HepG2 (cell line): ENCODE measurements around the gene NSF. TPM values are rescaled to one million over a fixed set of nuclear protein-coding genes. Genes with fewer than 3 reads are reported as not detected.

ENCODE experiments used
- ARID5B ChIP-seq: IDR thresholded peaks from 2 replicates; pipeline ENCODE4 v1.4.0; 2020; ENCODE audit warnings: mild to moderate bottlenecking, missing genetic modification reagents
- ATF3 ChIP-seq: sonication (generic); formaldehyde crosslinking; IDR thresholded peaks from 2 replicates; pipeline ENCODE4 v1.4.0; 2020; ENCODE audit warnings: missing genetic modification reagents
- GABPB1 ChIP-seq: IDR thresholded peaks from 2 replicates; pipeline ENCODE4 v1.6.1; 2016; ENCODE audit warnings: mild to moderate bottlenecking, missing genetic modification reagents, moderate library complexity, missing compliant biosample characterization
- GTF2F1 ChIP-seq: fragments of 150-350 bp; IDR thresholded peaks from 2 replicates; pipeline ENCODE4 v1.6.1; 2014; ENCODE audit warnings: low read length
- HIC2 ChIP-seq: sonication (generic); formaldehyde crosslinking; IDR thresholded peaks from 2 replicates; pipeline ENCODE4 v1.9.0; 2022; ENCODE audit warnings: low read depth, missing genetic modification reagents
- HOXA5 ChIP-seq: sonication (generic); formaldehyde crosslinking; IDR thresholded peaks from 2 replicates; pipeline ENCODE4 v1.4.0; 2020; ENCODE audit warnings: missing genetic modification reagents
- MAF1 ChIP-seq: sonication (generic); formaldehyde crosslinking; IDR thresholded peaks from 2 replicates; pipeline ENCODE4 v1.5.0; 2020; ENCODE audit warnings: missing genetic modification reagents, borderline replicate concordance
- PCBP1 ChIP-seq: fragments of 200-400 bp; formaldehyde crosslinking; IDR thresholded peaks from 2 replicates; pipeline ENCODE4 v1.6.1; 2017; ENCODE audit warnings: mild to moderate bottlenecking, low read depth, low read length, borderline replicate concordance
- TERF1 ChIP-seq: sonication (generic); formaldehyde crosslinking; IDR thresholded peaks from 2 replicates; pipeline ENCODE4 v1.8.0; 2022; ENCODE audit warnings: mild to moderate bottlenecking, missing genetic modification reagents, moderate library complexity
- ZHX1 ChIP-seq: sonication (generic); formaldehyde crosslinking; IDR thresholded peaks from 2 replicates; pipeline ENCODE4 v1.8.1; 2022; ENCODE audit warnings: low read depth, mild to moderate bottlenecking, missing genetic modification reagents
- ZNF256 ChIP-seq: sonication (generic); formaldehyde crosslinking; conservative IDR thresholded peaks from 2 replicates; pipeline ENCODE4 v1.4.0; 2020; ENCODE audit warnings: missing genetic modification reagents
- ZNF3 ChIP-seq: IDR thresholded peaks from 2 replicates; pipeline ENCODE4 v1.7.0; 2017; ENCODE audit warnings: inconsistent platforms
- ZNF513 ChIP-seq: sonication (generic); formaldehyde crosslinking; conservative IDR thresholded peaks from 2 replicates; pipeline ENCODE4 v1.5.0; 2020; ENCODE audit warnings: missing genetic modification reagents
- ZNF570 ChIP-seq: sonication (generic); formaldehyde crosslinking; IDR thresholded peaks from 2 replicates; pipeline ENCODE4 v1.4.0; 2020; ENCODE audit warnings: mild to moderate bottlenecking, missing genetic modification reagents, borderline replicate concordance
- ZNF740 ChIP-seq: sonication (generic); formaldehyde crosslinking; IDR thresholded peaks from 2 replicates; pipeline ENCODE4 v1.4.0; 2020; ENCODE audit warnings: missing genetic modification reagents
- ZNF788 ChIP-seq: sonication (generic); formaldehyde crosslinking; IDR thresholded peaks from 2 replicates; pipeline ENCODE4 v1.5.0; 2020; ENCODE audit warnings: mild to moderate bottlenecking, missing genetic modification reagents, borderline replicate concordance
- ZSCAN21 ChIP-seq: sonication (generic); formaldehyde crosslinking; IDR thresholded peaks from 2 replicates; pipeline ENCODE4 v1.8.0; 2022; ENCODE audit warnings: mild to moderate bottlenecking, missing genetic modification reagents, moderate library complexity, borderline replicate concordance
- polyA plus RNA-seq, 8 experiments: library from polyadenylated mRNA; depleted of rRNA in 3 of 8; stranded (reverse) in 7 of 8; unstranded in 1 of 8; fragments of >200 nt; fragmentation: Illumina TruSeq in 4 of 8; extraction: Trizol in 4 of 8; gene quantifications; 2 replicates each; pipeline versions ENCODE4 v1.2.1 to v1.2.3, GENCODE V29; 2011 to 2016; ENCODE audit warnings: low read depth in 4 of 8, missing spikeins in 1 of 8, mixed read lengths in 1 of 8; ENCODE audit not compliant: insufficient read depth in 1 of 8
- total RNA-seq, 5 experiments: library from RNA; depleted of rRNA; stranded (reverse); fragments of >200 nt; fragmentation: Illumina TruSeq; extraction: Trizol; gene quantifications; 2 replicates each; pipeline ENCODE4 v1.2.3, GENCODE V29; 2016; ENCODE audit warnings: low read depth in 1 of 5

Gene NSF
- total and polyA plus RNA-seq, 2 of the 13 experiments (the other 11 are each of a cell fraction or from before 2014, with no cell fraction given): 21.9 to 37.8 TPM

GRCh38 chr17:46795379-46795952 is 205.0 kb downstream of the NSF start (continued):
- TF ChIP-seq ZHX1 (CRISPR knock-in tag) (no peak), ZNF3 (CRISPR knock-in tag) (no peak), HIC2 (no peak), HOXA5 (CRISPR knock-in tag) (0 out of 2 replicates have a peak, but pooled peaks have one; percentile 41), ZSCAN21 (no peak), PCBP1 (no peak), MAF1 (CRISPR knock-in tag) (no peak), ZNF513 (no peak), GTF2F1 (no peak), ZNF256 (no peak), ATF3 (peak; percentile 75), ARID5B (CRISPR knock-in tag) (peak; percentile 37; the same call in 1 of the 2 replicates), TERF1 (CRISPR knock-in tag) (no peak), ZNF740 (CRISPR knock-in tag) (no peak), GABPB1 (CRISPR knock-in tag) (peak; percentile 70), ZNF570 (CRISPR knock-in tag) (no peak), ZNF788 (peak; percentile 54; the same call in 1 of the 2 replicates)
